Skin epidermis (tissue), 12 donors: ENCODE results near the gene ARHGAP19.
A peak's percentile ranks its signal among the peaks of the same experiment; 100 is the strongest.

Experiments used
- H3K27ac ChIP-seq, 21 experiments: fragments of 200-600 bp; sonication (generic) in 11 of 21; one replicate each; pipeline ENCODE4 v1.5.0; 2020; ENCODE audit warnings: mild to moderate bottlenecking in 3 of 21, inconsistent platforms in 2 of 21, moderate library complexity in 2 of 21
- H3K4me3 ChIP-seq, 7 experiments: fragments of 200-600 bp; sonication (generic) in 2 of 7; one replicate each; pipeline ENCODE4 v1.5.0; 2020; ENCODE audit warnings: inconsistent platforms in 2 of 7, mild to moderate bottlenecking in 2 of 7, moderate library complexity in 1 of 7

Gene ARHGAP19

DNA sequence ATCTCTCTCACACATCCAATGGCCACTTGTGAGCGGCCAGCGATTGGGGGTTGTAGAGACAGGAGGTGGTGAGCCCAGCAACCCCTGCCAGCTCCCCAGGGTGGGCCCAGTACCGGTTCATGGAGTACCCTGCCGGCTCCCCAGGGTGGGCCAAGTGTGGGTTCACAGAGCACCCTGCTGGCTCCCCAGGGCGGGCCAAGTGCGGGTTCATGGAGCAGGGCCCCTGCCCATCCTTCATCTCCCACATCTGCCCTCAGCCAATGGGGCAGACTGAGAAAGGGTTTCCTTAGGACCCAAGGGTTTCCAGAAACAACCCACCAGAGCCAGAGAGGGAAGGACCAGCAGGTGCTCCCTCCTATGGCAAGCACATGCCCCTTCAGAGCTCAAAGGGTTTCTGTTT lies 85.3 kb downstream of the ARHGAP19 start:
- H3K27ac ChIP-seq, result no peak overlapping the region
- no peak overlapping the region for H3K4me3 ChIP-seq

- Histone ChIP-seq H3K4me3 (no peak overlapping the region), H3K27ac (no peak overlapping the region)
Observed at GRCh38 chr10:97204826-97205679, 87.4 kb downstream of the ARHGAP19 start.

GRCh38 chr10:97203220-97203619 lies 89.2 kb downstream of the ARHGAP19 start:
- Histone ChIP-seq H3K4me3 (no peak overlapping the region), H3K27ac (no peak overlapping the region)

DNA sequence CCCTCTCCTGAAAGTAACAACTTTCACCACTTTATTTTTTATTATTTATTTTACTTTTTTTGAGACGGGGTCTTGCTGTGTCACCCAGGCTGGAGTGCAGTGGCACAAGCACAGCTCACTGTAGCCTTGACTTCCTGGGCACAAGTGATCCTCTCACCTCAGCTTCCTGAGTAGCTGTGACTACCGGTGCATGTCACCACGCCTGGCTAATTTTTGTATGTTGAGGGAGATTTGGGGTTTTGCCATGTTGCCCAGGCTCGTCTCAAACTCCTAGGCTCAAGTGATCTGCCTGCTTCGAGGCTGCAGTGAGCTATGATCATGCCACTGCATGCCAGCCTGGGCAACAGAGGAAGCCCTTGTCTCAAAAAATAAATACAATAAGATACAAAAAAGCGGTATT lies 91.8 kb downstream of the ARHGAP19 start:
- Histone ChIP-seq H3K27ac (no peak overlapping the region), H3K4me3 (no peak overlapping the region)

GRCh38 chr10:97199152-97199551 lies 93.3 kb downstream of the ARHGAP19 start:
- H3K27ac ChIP-seq, result no peak overlapping the region

GRCh38 chr10:97197030-97197500 lies 95.4 kb downstream of the ARHGAP19 start:
- no peak overlapping the region for H3K27ac ChIP-seq

More at GRCh38 chr10:97199152-97199551, 93.3 kb downstream of the ARHGAP19 start:
- H3K4me3 ChIP-seq, result no peak overlapping the region

DNA sequence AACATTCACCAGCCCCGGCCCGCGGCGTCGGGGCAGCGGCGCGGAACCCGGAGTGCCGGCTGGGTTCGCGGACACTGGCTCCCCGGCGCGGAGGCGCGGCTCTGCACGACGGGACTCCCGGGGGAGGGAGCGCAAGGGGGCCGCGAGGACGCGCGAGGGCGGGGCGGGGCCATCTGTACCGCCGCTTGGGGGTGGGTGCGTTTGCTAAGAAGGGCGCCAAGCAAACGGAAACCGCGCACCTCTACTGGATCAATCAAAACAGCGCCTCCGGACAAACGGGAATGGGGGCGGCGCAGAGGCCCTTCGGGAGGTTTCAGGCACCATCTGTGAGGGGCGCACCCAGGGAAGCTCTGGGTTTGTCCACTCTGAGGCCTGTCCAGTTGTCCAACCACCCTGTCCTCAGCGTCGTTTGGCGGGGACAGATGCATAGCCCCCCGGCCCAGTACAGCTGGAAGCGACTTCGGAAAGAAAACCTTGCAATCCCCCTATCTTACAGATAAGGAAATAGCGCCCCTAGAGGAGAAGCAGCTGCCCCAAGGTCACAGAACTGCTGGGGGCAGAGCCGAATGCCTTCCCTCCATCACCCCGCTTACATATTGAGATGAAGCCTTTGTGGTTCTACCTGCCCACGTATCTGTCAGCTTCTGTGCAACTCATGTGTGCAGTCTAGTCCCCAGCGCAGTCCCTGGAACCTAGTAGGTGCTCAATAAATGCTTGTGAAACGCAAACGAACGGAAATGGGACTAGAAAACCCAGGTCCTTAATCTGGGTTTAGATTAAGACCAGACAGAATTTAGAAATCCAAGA lies 96.0 kb downstream of the ARHGAP19 start:
- Histone ChIP-seq H3K27ac (peak overlapping the region in 1 of 21 experiments; percentile 13), H3K4me3 (peak overlapping the region; percentile 22 to 43 (median 33))

More at GRCh38 chr10:97197030-97197500, 95.4 kb downstream of the ARHGAP19 start:
- H3K4me3 ChIP-seq, result no peak overlapping the region

DNA sequence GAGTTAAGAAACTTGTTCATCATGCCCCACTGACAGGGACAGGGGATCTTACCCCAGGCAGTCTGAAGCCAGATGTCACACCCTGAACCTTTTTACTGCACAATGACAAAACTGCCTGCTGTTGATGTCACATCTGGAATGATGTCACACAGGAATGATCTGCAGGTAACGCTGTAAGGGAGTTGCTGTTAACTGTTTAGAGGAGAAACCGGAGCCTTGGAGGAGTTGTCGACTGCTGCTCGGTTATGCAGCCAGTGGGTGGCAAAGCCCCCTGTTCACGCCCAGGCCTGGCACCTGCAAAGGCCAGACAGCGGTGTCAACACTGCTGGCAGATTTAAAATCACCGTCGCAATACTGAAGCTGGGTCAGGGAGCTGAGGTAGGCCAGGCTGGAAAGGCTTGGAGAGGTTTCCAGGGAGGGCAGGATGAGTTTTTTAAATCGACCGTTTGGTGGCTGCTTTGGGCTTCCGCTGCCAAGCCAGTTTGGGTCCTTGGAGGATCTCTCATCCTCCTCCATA lies 96.7 kb downstream of the ARHGAP19 start:
- no peak overlapping the region for H3K27ac ChIP-seq
- H3K4me3 ChIP-seq, result peak overlapping the region in 6 of 7 experiments; percentile 22 to 43 (median 34)

DNA sequence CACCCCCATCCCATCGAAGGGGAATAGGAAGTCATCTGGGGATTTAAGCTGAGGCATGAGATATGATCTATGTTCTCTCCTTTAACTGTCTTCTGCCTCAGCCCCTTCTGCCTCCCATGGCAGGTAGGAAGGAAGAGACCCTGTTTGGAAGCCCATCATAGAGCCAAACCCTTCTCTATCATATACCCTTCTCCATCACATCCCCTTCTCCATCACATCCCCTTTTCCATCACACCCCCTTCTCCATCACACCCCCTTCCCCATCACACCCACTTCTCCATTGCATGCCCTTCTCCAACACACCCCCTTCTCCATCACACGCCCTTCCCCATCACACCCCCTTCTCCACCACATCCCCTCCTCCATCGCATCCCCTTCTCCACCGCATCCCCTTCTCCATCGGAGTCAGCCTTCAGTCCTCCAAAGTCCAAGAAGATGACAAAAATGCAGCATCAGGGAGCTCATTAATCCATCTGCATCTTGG lies 99.4 kb downstream of the ARHGAP19 start:
- Histone ChIP-seq H3K4me3 (no peak overlapping the region), H3K27ac (no peak overlapping the region)

GRCh38 chr10:97190450-97190849 lies 102.0 kb downstream of the ARHGAP19 start:
- H3K4me3 ChIP-seq, result no peak overlapping the region
- H3K27ac ChIP-seq, result no peak overlapping the region

DNA sequence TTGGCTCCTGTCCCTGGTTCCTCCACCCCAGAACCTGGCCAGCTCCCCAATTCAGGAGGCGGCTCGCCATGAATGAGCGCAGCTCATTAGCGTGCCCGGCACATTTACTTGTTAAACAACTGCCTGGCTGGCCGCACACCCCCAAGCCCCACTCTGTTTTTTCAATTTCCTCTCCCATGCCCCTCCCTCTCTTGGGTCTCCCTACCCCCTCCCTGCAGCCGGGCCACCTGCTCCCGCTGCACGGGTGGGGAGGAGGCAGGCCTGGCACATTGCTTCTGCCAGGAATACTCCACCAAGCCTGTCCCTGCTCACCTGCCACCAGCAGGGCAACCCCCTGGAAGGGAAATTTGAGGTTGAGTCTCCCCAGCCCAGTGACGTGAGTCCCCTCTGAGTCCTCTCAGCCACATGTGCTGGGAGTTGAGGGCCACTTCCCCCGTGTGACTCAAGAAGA lies 104.2 kb downstream of the ARHGAP19 start:
- Histone ChIP-seq H3K27ac (no peak overlapping the region), H3K4me3 (no peak overlapping the region)

GRCh38 chr10:97186911-97187310 lies 105.5 kb downstream of the ARHGAP19 start:
- no peak overlapping the region for H3K4me3 ChIP-seq
- H3K27ac ChIP-seq, result no peak overlapping the region

DNA sequence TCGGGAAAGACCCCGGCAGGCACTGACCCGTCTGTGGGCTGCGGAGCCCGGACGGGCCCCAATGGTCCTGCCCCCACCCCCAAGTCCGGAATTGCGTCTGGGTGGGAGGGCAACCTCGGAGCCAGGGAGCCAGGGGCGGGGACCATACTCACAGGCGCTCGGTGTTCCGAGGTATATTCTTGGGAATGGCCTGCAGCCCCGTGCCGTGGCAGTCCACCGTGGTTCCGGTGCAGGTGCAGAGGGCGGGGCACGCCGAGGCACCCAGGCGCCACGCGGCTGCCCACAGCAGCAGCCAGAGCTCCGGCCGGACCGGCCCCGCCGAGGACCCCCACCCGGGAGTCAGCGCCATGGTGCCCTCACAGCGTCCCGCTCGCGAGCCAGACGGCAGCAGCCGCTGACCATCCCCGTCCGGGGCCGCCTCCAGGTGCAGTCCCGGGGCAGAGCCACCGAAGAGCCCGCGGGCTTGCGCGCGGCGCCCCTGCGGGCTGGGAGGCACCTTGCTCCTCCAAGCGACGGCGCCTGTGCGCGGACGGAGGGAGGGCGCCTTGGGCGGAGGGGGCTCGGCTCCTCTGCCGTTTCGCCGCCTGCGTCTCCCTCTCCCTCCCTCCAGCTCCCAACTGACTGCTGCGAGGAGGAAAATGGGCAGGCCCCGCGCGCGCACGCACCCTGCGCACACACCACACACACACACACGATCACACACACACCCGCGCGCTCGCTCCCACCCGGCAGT lies 106.9 kb downstream of the ARHGAP19 start, which contains the start of gene SLIT1:
Gene SLIT1, minus strand, starts transcription at position 634 of the 733 bp plus-strand sequence. Its CDS starts 285 bp downstream, at position 349.
- Histone ChIP-seq H3K4me3 (peak within 1 kb of the TSS in 1 of 7 experiments; percentile 18), H3K27ac (no peak within 1 kb of the TSS)

GRCh38 chr10:97184971-97185325 lies 107.5 kb downstream of the ARHGAP19 start:
- Histone ChIP-seq H3K4me3 (no peak overlapping the region), H3K27ac (no peak overlapping the region)

DNA sequence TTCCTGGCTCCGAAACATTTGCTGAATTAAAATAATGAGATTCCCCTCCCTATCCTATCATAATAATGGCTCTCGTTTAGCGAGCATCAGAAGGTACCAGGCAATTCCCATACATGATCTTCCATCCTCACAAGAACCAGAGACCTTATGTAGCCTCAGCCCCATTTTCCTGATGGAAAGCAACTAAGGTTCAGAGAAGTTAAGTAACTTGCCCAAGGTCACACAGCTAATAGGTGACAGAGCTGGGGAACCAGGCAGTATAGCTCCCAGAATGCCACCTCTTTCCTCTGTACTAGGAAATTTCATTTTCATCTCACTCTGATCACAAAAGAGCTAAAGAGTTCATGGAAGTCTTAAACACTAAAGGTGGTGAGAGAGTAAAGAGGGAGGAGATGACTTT lies 109.1 kb downstream of the ARHGAP19 start:
- H3K27ac ChIP-seq, result no peak overlapping the region
- H3K4me3 ChIP-seq, result no peak overlapping the region

GRCh38 chr10:97182288-97182990 lies 110.0 kb downstream of the ARHGAP19 start:
- Histone ChIP-seq H3K4me3 (no peak overlapping the region), H3K27ac (no peak overlapping the region)

GRCh38 chr10:97180986-97181385 lies 111.5 kb downstream of the ARHGAP19 start:
- Histone ChIP-seq H3K4me3 (no peak overlapping the region), H3K27ac (no peak overlapping the region)

GRCh38 chr10:97180363-97180755 lies 112.1 kb downstream of the ARHGAP19 start:
- no peak overlapping the region for H3K4me3 ChIP-seq
- no peak overlapping the region for H3K27ac ChIP-seq
